IMR-90 (cell line): ENCODE results near the gene ERP29. TPM values are rescaled to one million over a fixed set of nuclear protein-coding genes. Genes with fewer than 3 reads are reported as not detected.

Source experiments
- ATAC-seq: fragments of 200-7000 bp; cut with Tn5 transposase; 2 replicates; pipeline ENCODE4 v1.9.1; 2020; ENCODE audit warnings: low read depth, mild to moderate bottlenecking, moderate library complexity
- BruUV-seq: library from RNA; stranded (reverse); fragments of 400-500 nt; replicated peaks from 2 replicates; lab custom pipeline; 2021; lab: Mats Ljungman, UMichigan
- CTCF ChIA-PET: fragments of 300-600 bp; formaldehyde crosslinking; extraction: SDS; loops from one replicate; lab custom pipeline; 2021; ENCODE audit warnings: antibody characterized with exemption; lab: Yijun Ruan, JAX
- POLR2A ChIA-PET: fragments of 300-600 bp; sonication (Branson Sonifier 250); formaldehyde crosslinking; loops from one replicate; lab custom pipeline; 2022; ENCODE audit warnings: antibody characterized with exemption; ENCODE audit not compliant: unreplicated experiment; lab: Charles Lee
- DNase-seq: peaks from one replicate; pipeline ENCODE4 v3.0.0; 2013
- H2AFZ ChIP-seq: replicated peaks from 2 replicates; pipeline ENCODE3; 2013; ENCODE audit warnings: low read length, mild to moderate bottlenecking; ENCODE audit not compliant: poor library complexity
- H2AK5ac ChIP-seq: 2 replicates; pipeline ENCODE4 v1.6.1; 2013; ENCODE audit warnings: low read depth, low read length, inconsistent platforms
- H2AK9ac ChIP-seq: replicated peaks from 2 replicates; pipeline ENCODE3; 2013; ENCODE audit warnings: mild to moderate bottlenecking, low read depth, low read length, moderate library complexity; ENCODE audit not compliant: poor library complexity
- H2BK120ac ChIP-seq: 2 replicates; pipeline ENCODE4 v1.6.1; 2013; ENCODE audit warnings: low read depth, low read length, inconsistent platforms
- H2BK15ac ChIP-seq: 3 replicates; pipeline ENCODE4 v1.6.1; 2013; ENCODE audit warnings: low read depth, low read length, inconsistent platforms
- H2BK20ac ChIP-seq: 2 replicates; pipeline ENCODE4 v1.6.1; 2013; ENCODE audit warnings: low read depth, mild to moderate bottlenecking, inconsistent platforms, low read length, moderate library complexity
- H2BK5ac ChIP-seq: 2 replicates; pipeline ENCODE4 v1.6.1; 2013; ENCODE audit warnings: mild to moderate bottlenecking, low read depth, low read length, inconsistent platforms; ENCODE audit not compliant: poor library complexity, severe bottlenecking
- H3K14ac ChIP-seq: replicated peaks from 2 replicates; pipeline ENCODE4 v1.6.1; 2013; ENCODE audit warnings: low read depth, low read length, inconsistent platforms
- H3K18ac ChIP-seq: 2 replicates; pipeline ENCODE4 v1.6.1; 2013; ENCODE audit warnings: low read depth, low read length, control low read depth
- H3K23ac ChIP-seq: 2 replicates; pipeline ENCODE4 v1.6.1; 2013; ENCODE audit warnings: low read depth, low read length, inconsistent platforms
- H3K27ac ChIP-seq: 2 replicates; pipeline ENCODE4 v1.5.1; 2013; ENCODE audit warnings: mild to moderate bottlenecking, control low read depth, low read length; ENCODE audit not compliant: insufficient read depth
- H3K27me3 ChIP-seq: 2 replicates; pipeline ENCODE4 v1.6.1; 2013; ENCODE audit warnings: low read length; ENCODE audit not compliant: control insufficient read depth, insufficient read depth
- H3K36me3 ChIP-seq: 2 replicates; pipeline ENCODE4 v1.6.1; 2013; ENCODE audit warnings: low read length, mixed read lengths; ENCODE audit not compliant: control insufficient read depth, insufficient read depth
- H3K4ac ChIP-seq: 2 replicates; pipeline ENCODE4 v1.6.1; 2013; ENCODE audit warnings: low read depth, low read length, inconsistent platforms
- H3K4me1 ChIP-seq: 2 replicates; pipeline ENCODE4 v1.6.1; 2013; ENCODE audit warnings: low read length, mixed read lengths; ENCODE audit not compliant: control insufficient read depth, insufficient read depth
- H3K4me2 ChIP-seq: 2 replicates; pipeline ENCODE4 v1.6.1; 2013; ENCODE audit warnings: low read depth, mild to moderate bottlenecking, control low read depth, low read length, moderate library complexity
- H3K4me3 ChIP-seq: 2 replicates; pipeline ENCODE4 v1.5.1; 2013; ENCODE audit warnings: low read depth, mild to moderate bottlenecking, control low read depth, low read length, moderate library complexity; ENCODE audit not compliant: insufficient read depth
- H3K56ac ChIP-seq: 2 replicates; pipeline ENCODE4 v1.6.1; 2013; ENCODE audit warnings: low read length, inconsistent platforms; ENCODE audit not compliant: insufficient read depth; ENCODE audit errors: extremely low read depth
- H3K79me1 ChIP-seq, 2 experiments: 2 replicates each; pipeline ENCODE4 v1.6.1; 2013; ENCODE audit warnings: low read length in 2 of 2, inconsistent platforms in 1 of 2, low read depth in 1 of 2
- H3K9ac ChIP-seq: 2 replicates; pipeline ENCODE4 v1.6.1; 2013; ENCODE audit warnings: low read depth, low read length, control low read depth
- H3K9me1 ChIP-seq: 2 replicates; pipeline ENCODE4 v1.6.1; 2013; ENCODE audit warnings: low read length, inconsistent platforms; ENCODE audit not compliant: insufficient read depth
- H3K9me3 ChIP-seq: 2 replicates; pipeline ENCODE4 v1.6.1; 2013; ENCODE audit warnings: low read length; ENCODE audit not compliant: control insufficient read depth, insufficient read depth
- H4K20me1 ChIP-seq: 2 replicates; pipeline ENCODE4 v1.6.1; 2013; ENCODE audit warnings: low read length, inconsistent platforms; ENCODE audit not compliant: insufficient read depth
- H4K5ac ChIP-seq: 2 replicates; pipeline ENCODE4 v1.6.1; 2013; ENCODE audit warnings: mild to moderate bottlenecking, low read depth, low read length, control low read depth
- H4K8ac ChIP-seq, 2 experiments: 2 replicates each; pipeline ENCODE4 v1.6.1; 2013; ENCODE audit warnings: low read depth in 2 of 2, low read length in 2 of 2, control low read depth in 1 of 2, inconsistent platforms in 1 of 2
- H4K91ac ChIP-seq: 2 replicates; pipeline ENCODE4 v1.6.1; 2013; ENCODE audit warnings: low read depth, low read length, inconsistent platforms; ENCODE audit not compliant: insufficient read depth
- BHLHE40 ChIP-seq: fragments of 150-350 bp; IDR thresholded peaks from 2 replicates; pipeline ENCODE4 v1.6.1; 2016; ENCODE audit warnings: mild to moderate bottlenecking, low read depth, low read length
- CEBPB ChIP-seq: IDR thresholded peaks from 2 replicates; pipeline ENCODE4 v1.6.1; 2012; ENCODE audit warnings: low read depth, low read length, improper control_type of control experiment
- CHD1 ChIP-seq: IDR thresholded peaks from 2 replicates; pipeline ENCODE4 v1.6.1; 2012; ENCODE audit warnings: low read depth, low read length, improper control_type of control experiment
- ELK1 ChIP-seq: fragments of 150-350 bp; IDR thresholded peaks from 2 replicates; pipeline ENCODE4 v1.6.1; 2016; ENCODE audit warnings: low read depth, mild to moderate bottlenecking, low read length, moderate library complexity, borderline replicate concordance
- FOS ChIP-seq: fragments of 150-350 bp; IDR thresholded peaks from 2 replicates; pipeline ENCODE4 v1.6.1; 2016; ENCODE audit warnings: low read depth, low read length
- MAFK ChIP-seq: IDR thresholded peaks from 2 replicates; pipeline ENCODE4 v1.6.1; 2012; ENCODE audit warnings: low read depth, low read length, improper control_type of control experiment
- MAZ ChIP-seq: IDR thresholded peaks from 2 replicates; pipeline ENCODE4 v1.6.1; 2012; ENCODE audit warnings: low read depth, mild to moderate bottlenecking, low read length, improper control_type of control experiment, moderate library complexity, borderline replicate concordance
- MXI1 ChIP-seq: IDR thresholded peaks from 2 replicates; pipeline ENCODE4 v1.6.1; 2012; ENCODE audit warnings: low read depth, mild to moderate bottlenecking, low read length, moderate library complexity, borderline replicate concordance
- NFE2L2 ChIP-seq: fragments of 150-350 bp; IDR thresholded peaks from 2 replicates; pipeline ENCODE4 v1.6.1; 2016; ENCODE audit warnings: low read depth, mild to moderate bottlenecking, low read length
- POLR2A ChIP-seq: IDR thresholded peaks from 2 replicates; pipeline ENCODE4 v1.6.1; 2012; ENCODE audit warnings: mild to moderate bottlenecking, low read depth, low read length
- RAD21 ChIP-seq: IDR thresholded peaks from 2 replicates; pipeline ENCODE4 v1.6.1; 2012; ENCODE audit warnings: low read length, improper control_type of control experiment
- RCOR1 ChIP-seq: IDR thresholded peaks from 2 replicates; pipeline ENCODE4 v1.6.1; 2012; ENCODE audit warnings: mild to moderate bottlenecking, low read length, improper control_type of control experiment; ENCODE audit not compliant: insufficient replicate concordance
- RFX5 ChIP-seq: IDR thresholded peaks from 2 replicates; pipeline ENCODE4 v1.8.0; 2012; ENCODE audit warnings: low read depth, mild to moderate bottlenecking, low read length, moderate library complexity
- SMC3 ChIP-seq: fragments of 150-350 bp; IDR thresholded peaks from 2 replicates; pipeline ENCODE4 v1.6.1; 2016; ENCODE audit warnings: low read depth, mild to moderate bottlenecking, antibody characterized with exemption, low read length, moderate library complexity
- USF2 ChIP-seq: fragments of 150-350 bp; IDR thresholded peaks from 2 replicates; pipeline ENCODE4 v1.6.1; 2017; ENCODE audit warnings: mild to moderate bottlenecking, antibody characterized with exemption, low read length, low read depth
- WGBS, 2 experiments: methylation state at CpG; one replicate each; pipeline versions ENCODE4 v1.1.5 to v1.1.7; 2013; ENCODE audit warnings: missing lambda C conversion rate in 2 of 2; ENCODE audit not compliant: insufficient read length in 1 of 2; ENCODE audit errors: extremely low coverage in 2 of 2; 5-methylcytosine and 5-hydroxymethylcytosine counted together
- dilution Hi-C: fragments of 300-500 bp; cut with HindIII; formaldehyde crosslinking; loops from one replicate; pipeline ENCODE4 v1.14.3; 2018; ENCODE audit warnings: low sequenced_read_pairs; ENCODE audit not compliant: unreplicated experiment
- in situ Hi-C: fragments of 300-500 bp; cut with MboI; formaldehyde crosslinking; loops from 3 replicates; pipeline ENCODE4 v1.14.3; 2019; ENCODE audit warnings: low sequenced_read_pairs, inconsistent platforms, mixed read lengths
- intact Hi-C: fragments of 100-400 bp; cut with micrococcal nuclease; formaldehyde crosslinking; loops from 2 replicates; pipeline ENCODE4 v1.10.0; 2022
- polyA plus RNA-seq, 3 experiments: library from polyadenylated mRNA; depleted of rRNA; stranded (reverse); fragments of >200 nt; gene quantifications; 2 replicates each; pipeline ENCODE4 v1.2.3, GENCODE V29; 2012; ENCODE audit warnings: low replicate concordance in 1 of 3
- total RNA-seq: library from RNA; depleted of rRNA; stranded (reverse); fragments of >200 nt; gene quantifications from 2 replicates; pipeline ENCODE4 v1.2.3, GENCODE V29; 2012
- TF ChIP-seq, protein P1 (sequence below): conservative IDR thresholded peaks from 2 replicates; pipeline ENCODE4 v1.5.1; 2012; ENCODE audit warnings: mild to moderate bottlenecking, low read depth, low read length, improper control_type of control experiment

The ERP29 gene
- total and polyA plus RNA-seq, 2 of the 4 experiments (the other 2 are of a cell fraction): 30.3 to 98.8 TPM

- H2AFZ ChIP-seq: no peak overlapping the region
- no peak overlapping the region for H3K9ac ChIP-seq
- no peak for ATAC-seq
- 80% methylated on average over 1 of the region's 6 CpGs; no CpG with 5 or more reads in 1 of the 2 experiments for WGBS, 2 experiments
- H3K14ac ChIP-seq: no peak overlapping the region
- peaks cover 31% of the 10 kb centered on the region for H3K9me1 ChIP-seq
- CTCF ChIA-PET: no interaction called here
- H3K18ac ChIP-seq: no peak overlapping the region
- no peak overlapping the region for H2BK120ac ChIP-seq
- H3K9me3 ChIP-seq: no peaks in the 10 kb centered on the region
- H3K4me3 ChIP-seq: no peak overlapping the region
- in situ Hi-C loops (no loop called here), dilution Hi-C loops (no loop called here), intact Hi-C loops (no loop called here)
- H3K36me3 ChIP-seq: peaks cover 10% of the 10 kb centered on the region
- no peak for TF ChIP-seq RAD21
- TF ChIP-seq, protein P1, sequence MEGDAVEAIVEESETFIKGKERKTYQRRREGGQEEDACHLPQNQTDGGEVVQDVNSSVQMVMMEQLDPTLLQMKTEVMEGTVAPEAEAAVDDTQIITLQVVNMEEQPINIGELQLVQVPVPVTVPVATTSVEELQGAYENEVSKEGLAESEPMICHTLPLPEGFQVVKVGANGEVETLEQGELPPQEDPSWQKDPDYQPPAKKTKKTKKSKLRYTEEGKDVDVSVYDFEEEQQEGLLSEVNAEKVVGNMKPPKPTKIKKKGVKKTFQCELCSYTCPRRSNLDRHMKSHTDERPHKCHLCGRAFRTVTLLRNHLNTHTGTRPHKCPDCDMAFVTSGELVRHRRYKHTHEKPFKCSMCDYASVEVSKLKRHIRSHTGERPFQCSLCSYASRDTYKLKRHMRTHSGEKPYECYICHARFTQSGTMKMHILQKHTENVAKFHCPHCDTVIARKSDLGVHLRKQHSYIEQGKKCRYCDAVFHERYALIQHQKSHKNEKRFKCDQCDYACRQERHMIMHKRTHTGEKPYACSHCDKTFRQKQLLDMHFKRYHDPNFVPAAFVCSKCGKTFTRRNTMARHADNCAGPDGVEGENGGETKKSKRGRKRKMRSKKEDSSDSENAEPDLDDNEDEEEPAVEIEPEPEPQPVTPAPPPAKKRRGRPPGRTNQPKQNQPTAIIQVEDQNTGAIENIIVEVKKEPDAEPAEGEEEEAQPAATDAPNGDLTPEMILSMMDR: no peak
- no peak for TF ChIP-seq SMC3
- TF ChIP-seq BHLHE40: no peak
- TF ChIP-seq RCOR1: no peak
- TF ChIP-seq MAFK: no peak
- TF ChIP-seq RFX5: no peak
- TF ChIP-seq ELK1: no peak
- TF ChIP-seq CHD1: no peak
- no peak for TF ChIP-seq NFE2L2
- no peak for TF ChIP-seq FOS
- TF ChIP-seq POLR2A: no peak
- TF ChIP-seq USF2: no peak
- TF ChIP-seq MXI1: no peak
- no peak for TF ChIP-seq CEBPB
- no peak for TF ChIP-seq MAZ
- no peak for DNase-seq
- no TSS peak for BruUV-seq
- H2BK20ac ChIP-seq: no peak overlapping the region
- H4K91ac ChIP-seq: no peak overlapping the region
- no peak overlapping the region for H4K8ac ChIP-seq
- no peak overlapping the region for H2AK5ac ChIP-seq
- H4K5ac ChIP-seq: no peak overlapping the region
- peaks cover 10% of the 10 kb centered on the region for H3K4me1 ChIP-seq
- no peak overlapping the region for H3K4ac ChIP-seq
- H3K23ac ChIP-seq: no peak overlapping the region
- H4K20me1 ChIP-seq: peaks cover 40% of the 10 kb centered on the region; the same call in 1 of the 2 replicates
- H3K56ac ChIP-seq: no peak overlapping the region
- H3K4me2 ChIP-seq: no peak overlapping the region
- no peaks in the 10 kb centered on the region for H3K27me3 ChIP-seq
- no peak overlapping the region for H2AK9ac ChIP-seq
- no peak overlapping the region for H2BK15ac ChIP-seq
- peaks cover 43 to 80% of the 10 kb centered on the region in 2 experiments for H3K79me1 ChIP-seq
- POLR2A ChIA-PET: interaction anchor here (0.5 kb wide), 1 partner anchor 406 kb away, joined by 3 read pairs; no protein-coding TSS in a partner anchor
- H2BK5ac ChIP-seq: no peak overlapping the region
- H3K27ac ChIP-seq: no peak overlapping the region
Measured at GRCh38 chr12:112015938-112016337, 2.7 kb downstream of the ERP29 start.
